K562 (cell line): Measurements from ENCODE around the gene NECTIN4. TPM values are rescaled to one million over a fixed set of nuclear protein-coding genes. Genes with fewer than 3 reads are reported as not detected.

ENCODE experiments used
- ATAC-seq: fragments of 200-7000 bp; cut with Tn5 transposase; 3 replicates; pipeline ENCODE4 v1.9.1; 2020; ENCODE audit warnings: moderate library complexity
- BruUV-seq: library from RNA; stranded (reverse); fragments of 400-500 nt; replicated peaks from 2 replicates; lab custom pipeline; 2021; lab: Mats Ljungman, UMichigan
- CTCF ChIA-PET: fragments of 300-600 bp; formaldehyde crosslinking; extraction: SDS; loops from one replicate; lab custom pipeline; 2021; ENCODE audit warnings: low intra/inter-chr PET ratio; lab: Yijun Ruan, JAX
- POLR2A ChIA-PET: fragments of 300-600, 350-650 bp; sonication (Branson Sonifier 250); formaldehyde crosslinking; extraction: SDS; loops from one replicate; lab custom pipeline; 2021; ENCODE audit warnings: antibody characterized with exemption, inconsistent platforms; lab: Yijun Ruan, JAX
- DNase-seq, 4 experiments: peaks; one replicate each; pipeline versions ENCODE4 v3.0.0 to v3.0.0-alpha.2; 2011 to 2018; ENCODE audit warnings: low spot score in 3 of 4, mixed read lengths in 3 of 4; ENCODE audit errors: extremely low read depth in 1 of 4
- FAIRE-seq: peaks from 2 replicates; lab custom pipeline; 2011; peaks lifted over from hg19 to GRCh38; lab: Jason Lieb, UNC
- H2AFZ ChIP-seq: 2 replicates; pipeline ENCODE4 v1.6.0; 2011; ENCODE audit warnings: low read depth, low read length, control low read depth, inconsistent platforms
- H3K27ac ChIP-seq: fragments of 200-600 bp; 3 replicates; pipeline ENCODE4 v1.8.0; 2011; ENCODE audit warnings: low read depth, mild to moderate bottlenecking, control low read depth, inconsistent platforms, low read length, moderate library complexity, mixed read lengths; ENCODE audit errors: extremely low read depth
- H3K27me3 ChIP-seq, 2 experiments: fragments of 300-600 bp in 1 of 2; 2 replicates in 1 of 2; 3 replicates in 1 of 2; pipeline versions ENCODE4 v1.6.0 to v1.8.0; 2011; ENCODE audit warnings: inconsistent platforms in 2 of 2, low read length in 2 of 2, mild to moderate bottlenecking in 1 of 2, mixed read lengths in 1 of 2, moderate library complexity in 1 of 2; ENCODE audit not compliant: control insufficient read depth in 2 of 2, insufficient read depth in 2 of 2
- H3K36me3 ChIP-seq: fragments of 300-600 bp; 3 replicates; pipeline ENCODE4 v1.8.0; 2011; ENCODE audit warnings: mild to moderate bottlenecking, low read length, inconsistent platforms; ENCODE audit not compliant: control insufficient read depth, insufficient read depth
- H3K4me1 ChIP-seq, 2 experiments: fragments of 200-600 bp in 1 of 2; replicated peaks in 1 of 2; 2 replicates in 1 of 2; 3 replicates in 1 of 2; pipeline versions ENCODE4 v1.5.1 to v1.8.0; 2011; ENCODE audit warnings: inconsistent platforms in 2 of 2, low read length in 2 of 2, mild to moderate bottlenecking in 1 of 2, mixed read lengths in 1 of 2, moderate library complexity in 1 of 2; ENCODE audit not compliant: control insufficient read depth in 2 of 2, insufficient read depth in 2 of 2
- H3K4me2 ChIP-seq: 2 replicates; pipeline ENCODE4 v1.6.1; 2011; ENCODE audit warnings: low read length, control low read depth, inconsistent platforms, mixed read lengths; ENCODE audit not compliant: insufficient read depth
- H3K4me3 ChIP-seq: fragments of 200-600 bp; sonication (generic), shearing (Covaris generic); 2 replicates; pipeline ENCODE4 v1.5.1; 2016; ENCODE audit warnings: control low read depth, inconsistent platforms
- H3K79me2 ChIP-seq: fragments of 200-600 bp; 3 replicates; pipeline ENCODE4 v1.8.0; 2011; ENCODE audit warnings: low read length, inconsistent platforms; ENCODE audit not compliant: control insufficient read depth, insufficient read depth
- H3K9ac ChIP-seq, 2 experiments: 2 replicates each; pipeline versions ENCODE4 v1.6.0 to v1.6.1; 2011; ENCODE audit warnings: low read depth in 2 of 2, low read length in 2 of 2, control low read depth in 1 of 2, inconsistent platforms in 1 of 2, mild to moderate bottlenecking in 1 of 2, mixed read lengths in 1 of 2; ENCODE audit not compliant: insufficient read depth in 1 of 2
- H3K9me1 ChIP-seq: one replicate; pipeline ENCODE4 v1.6.0; 2011; ENCODE audit warnings: inconsistent platforms, mild to moderate bottlenecking, low read length, moderate library complexity; ENCODE audit not compliant: control insufficient read depth, insufficient read depth
- H3K9me3 ChIP-seq: replicated peaks from 2 replicates; pipeline ENCODE4 v1.5.1; 2011; ENCODE audit warnings: low read depth, low read length, inconsistent platforms; ENCODE audit not compliant: control insufficient read depth, insufficient read depth
- H4K20me1 ChIP-seq: replicated peaks from 2 replicates; pipeline ENCODE4 v1.6.1; 2011; ENCODE audit warnings: low read length, inconsistent platforms, mixed read lengths; ENCODE audit not compliant: control insufficient read depth, insufficient read depth
- E2F6 ChIP-seq, 2 experiments: IDR thresholded peaks; 2 replicates each; pipeline ENCODE4 v1.6.1; 2011; ENCODE audit warnings: borderline replicate concordance in 1 of 2, control low read depth in 1 of 2, low read depth in 1 of 2, low read length in 1 of 2, mild to moderate bottlenecking in 1 of 2, mixed read lengths in 1 of 2, moderate library complexity in 1 of 2; ENCODE audit not compliant: insufficient read depth in 1 of 2, insufficient read length in 1 of 2, poor library complexity in 1 of 2, severe bottlenecking in 1 of 2; ENCODE audit errors: extremely low read depth in 1 of 2
- FOXA3 ChIP-seq, 2 experiments: fragments of 450-650 bp in 1 of 2; sonication (generic) in 1 of 2; formaldehyde crosslinking; IDR thresholded peaks in 1 of 2; conservative IDR thresholded peaks in 1 of 2; 2 replicates each; pipeline versions ENCODE4 v1.4.0 to v1.8.0; 2020 to 2022; ENCODE audit warnings: mild to moderate bottlenecking in 2 of 2, missing genetic modification reagents in 1 of 2
- MCM3 ChIP-seq: fragments of 450-650 bp; IDR thresholded peaks from 2 replicates; pipeline ENCODE4 v1.6.1; 2016
- PHB2 ChIP-seq: fragments of 450-650 bp; IDR thresholded peaks from 2 replicates; pipeline ENCODE4 v1.6.1; 2017; ENCODE audit warnings: low read depth
- RBM15 ChIP-seq: fragments of 200-400 bp; formaldehyde crosslinking; IDR thresholded peaks from 2 replicates; pipeline ENCODE4 v1.6.1; 2018; ENCODE audit warnings: mild to moderate bottlenecking, low read length, moderate library complexity; ENCODE audit not compliant: insufficient read depth
- RFX5 ChIP-seq: IDR thresholded peaks from 2 replicates; pipeline ENCODE4 v1.6.1; 2011; ENCODE audit warnings: low read depth, mild to moderate bottlenecking, improper control_type of control experiment, low read length
- ZNF584 ChIP-seq: fragments of 200-800 bp; sonication (Bioruptor generic); IDR thresholded peaks from 2 replicates; pipeline ENCODE4 v1.6.1; 2016; ENCODE audit warnings: low read depth, mild to moderate bottlenecking, missing genetic modification characterization, missing compliant biosample characterization
- ZNF592 ChIP-seq: fragments of 450-650 bp; IDR thresholded peaks from 2 replicates; pipeline ENCODE4 v1.6.1; 2017; ENCODE audit warnings: antibody characterized with exemption, mild to moderate bottlenecking
- WGBS: fragments of 100-300 bp; shearing (Covaris generic); methylation state at CpG from one replicate; pipeline ENCODE4 v1.1.6; 2016; ENCODE audit warnings: low coverage, mixed read lengths; ENCODE audit not compliant: insufficient coverage; ENCODE audit errors: missing lambda C conversion rate; 5-methylcytosine and 5-hydroxymethylcytosine counted together
- in situ Hi-C: fragments of 300-500 bp; cut with MboI; formaldehyde crosslinking; loops from 4 replicates; pipeline ENCODE4 v1.15.0; 2018; ENCODE audit warnings: inconsistent platforms, mixed read lengths
- intact Hi-C: fragments of 100-400 bp; cut with micrococcal nuclease; formaldehyde crosslinking; loops from 2 replicates; pipeline ENCODE4 v1.14.2; 2022
- polyA plus RNA-seq, 8 experiments: library from polyadenylated mRNA; depleted of rRNA in 4 of 8; stranded (reverse) in 5 of 8; unstranded in 3 of 8; fragments of >200 nt; fragmentation: Nextera tagmentation in 2 of 8; fragmentation: Illumina TruSeq in 1 of 8; extraction: Ambion mirVana in 2 of 8; extraction: Trizol in 1 of 8; gene quantifications; 2 replicates each; pipeline versions ENCODE4 v1.2.1 to v1.2.3, GENCODE V29; 2011 to 2014; ENCODE audit warnings: inconsistent platforms in 1 of 8, missing spikeins in 1 of 8
- total RNA-seq, 7 experiments: library from RNA; depleted of rRNA in 6 of 7; stranded (reverse); fragments of >200 nt in 6 of 7; fragmentation: Illumina TruSeq in 2 of 7; extraction: Trizol in 2 of 7; gene quantifications; 2 replicates each; pipeline versions ENCODE4 v1.2.1 to v1.2.3, GENCODE V29; 2011 to 2021; ENCODE audit warnings: low replicate concordance in 1 of 7
- TF ChIP-seq, protein P1 (sequence below), 2 experiments: fragments of 450-650 bp in 1 of 2; IDR thresholded peaks; 2 replicates each; pipeline ENCODE4 v1.6.1; 2011 to 2017; ENCODE audit warnings: low read depth in 2 of 2, antibody characterized with exemption in 1 of 2, borderline replicate concordance in 1 of 2, low read length in 1 of 2, mild to moderate bottlenecking in 1 of 2, mixed read lengths in 1 of 2; ENCODE audit not compliant: control insufficient read depth in 1 of 2

The NECTIN4 gene
- total and polyA plus RNA-seq, 9 of the 15 experiments (the other 6 are each of a cell fraction or from before 2014, with no cell fraction given) = 0.01 to 0.09 TPM; not detected in 7

DNA sequence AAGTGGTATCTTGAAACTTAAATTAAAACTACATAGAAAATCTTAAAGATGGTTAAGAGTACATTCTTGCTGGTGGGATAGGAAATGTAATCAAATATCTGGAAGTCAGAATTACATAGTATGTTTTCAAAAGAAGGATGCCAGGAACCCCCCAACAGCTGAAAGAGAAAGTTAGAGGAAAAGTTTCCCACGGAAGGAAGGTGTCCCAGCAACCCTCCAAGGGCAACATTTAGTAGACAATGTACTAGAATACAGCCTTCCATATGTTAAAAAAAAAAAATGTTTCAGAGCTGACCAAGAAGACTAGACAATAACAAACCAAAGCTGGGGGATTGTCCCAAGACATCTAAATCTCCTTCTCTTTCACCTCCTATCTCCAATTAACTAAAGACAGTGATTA is 40.9 kb upstream of the NECTIN4 start (continued):
- TF ChIP-seq E2F6 (IDR thresholded peaks at IDR 0.05; ENCODE audit: borderline replicate concordance in 1 of 2, extremely low read depth in 1 of 2, insufficient read depth in 1 of 2, insufficient read length in 1 of 2, low read depth in 1 of 2, low read length in 1 of 2, poor library complexity in 1 of 2, severe bottlenecking in 1 of 2) = no peak
- no peak for TF ChIP-seq ZNF584
- TF ChIP-seq, all 486 proteins: peak for 0

DNA sequence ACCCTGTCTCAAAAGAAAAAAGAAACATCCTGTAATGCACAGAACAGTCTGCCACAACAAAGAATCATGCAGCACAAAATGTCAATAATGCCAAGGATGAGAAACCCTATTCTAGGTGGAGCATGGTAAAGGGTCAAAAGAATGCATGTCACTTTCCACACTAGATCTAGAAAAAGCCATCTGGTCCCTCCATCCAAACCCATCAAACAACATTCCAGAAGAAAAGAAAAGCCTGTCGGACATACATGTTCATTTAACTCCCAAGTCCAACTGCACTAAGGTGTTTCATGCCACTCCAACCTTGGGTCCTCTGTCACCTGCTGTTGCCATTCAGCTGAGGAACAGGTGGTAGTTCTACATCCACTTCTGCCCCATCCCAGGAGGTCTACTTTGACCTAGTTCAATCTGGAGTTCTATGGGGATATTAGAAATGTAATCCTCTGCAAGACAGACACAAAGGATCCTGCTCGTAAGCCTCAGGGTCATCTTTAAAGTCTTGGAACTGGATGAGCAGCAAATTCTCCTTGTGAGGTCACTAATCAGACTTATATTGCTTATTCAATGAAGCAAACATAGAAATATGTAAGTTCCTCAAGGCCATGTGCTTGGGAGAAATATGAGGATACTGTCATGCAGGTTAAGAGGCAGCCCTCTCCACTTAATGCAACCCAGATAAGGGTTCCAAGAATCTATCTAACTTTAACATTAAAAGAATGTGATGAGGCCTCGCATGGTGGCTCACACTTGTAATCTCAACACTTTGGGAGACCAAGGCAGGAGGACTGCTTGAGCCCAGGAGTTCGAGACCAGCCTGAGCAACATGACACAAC is 39.4 kb upstream of the NECTIN4 start:
- no peak overlapping the region for H2AFZ ChIP-seq
- peaks cover 3% of the 10 kb centered on the region; the same call in 1 of the 2 replicates for H4K20me1 ChIP-seq
- DNase-seq (peak in 1 of 4 experiments; percentile 15), FAIRE-seq (no peak), ATAC-seq (no peak)
- in situ Hi-C loops = no loop called here
- no peak overlapping the region; a peak in 1 of 4 replicates for H3K9ac ChIP-seq
- intact Hi-C loops = no loop called here
- H3K27me3 ChIP-seq = no peaks in the 10 kb centered on the region
- peaks cover 52% of the 10 kb centered on the region for H3K79me2 ChIP-seq
- ChIA-PET POLR2A (interaction anchor here (0.6 to 3.1 kb wide), 4 partner anchors 11 to 1040 kb away, joined by 3 to 39 read pairs (median 6); partner anchors contain the start of genes NIT1 and PFDN2), CTCF (no interaction called here)
- BruUV-seq = no TSS peak
- H3K9me1 ChIP-seq = no peaks in the 10 kb centered on the region
- no peak overlapping the region for H3K4me3 ChIP-seq
- H3K4me2 ChIP-seq = no peak overlapping the region
- WGBS = 62% methylated on average over 4 of the region's 4 CpGs
- no peaks in the 10 kb centered on the region for H3K9me3 ChIP-seq
- peaks cover 60% of the 10 kb centered on the region for H3K36me3 ChIP-seq
- H3K27ac ChIP-seq = no peak overlapping the region
- peaks cover 3 to 15% of the 10 kb centered on the region in 2 experiments; a peak in 3 of 5 replicates for H3K4me1 ChIP-seq
- no peak for TF ChIP-seq PHB2
- TF ChIP-seq, protein P1, sequence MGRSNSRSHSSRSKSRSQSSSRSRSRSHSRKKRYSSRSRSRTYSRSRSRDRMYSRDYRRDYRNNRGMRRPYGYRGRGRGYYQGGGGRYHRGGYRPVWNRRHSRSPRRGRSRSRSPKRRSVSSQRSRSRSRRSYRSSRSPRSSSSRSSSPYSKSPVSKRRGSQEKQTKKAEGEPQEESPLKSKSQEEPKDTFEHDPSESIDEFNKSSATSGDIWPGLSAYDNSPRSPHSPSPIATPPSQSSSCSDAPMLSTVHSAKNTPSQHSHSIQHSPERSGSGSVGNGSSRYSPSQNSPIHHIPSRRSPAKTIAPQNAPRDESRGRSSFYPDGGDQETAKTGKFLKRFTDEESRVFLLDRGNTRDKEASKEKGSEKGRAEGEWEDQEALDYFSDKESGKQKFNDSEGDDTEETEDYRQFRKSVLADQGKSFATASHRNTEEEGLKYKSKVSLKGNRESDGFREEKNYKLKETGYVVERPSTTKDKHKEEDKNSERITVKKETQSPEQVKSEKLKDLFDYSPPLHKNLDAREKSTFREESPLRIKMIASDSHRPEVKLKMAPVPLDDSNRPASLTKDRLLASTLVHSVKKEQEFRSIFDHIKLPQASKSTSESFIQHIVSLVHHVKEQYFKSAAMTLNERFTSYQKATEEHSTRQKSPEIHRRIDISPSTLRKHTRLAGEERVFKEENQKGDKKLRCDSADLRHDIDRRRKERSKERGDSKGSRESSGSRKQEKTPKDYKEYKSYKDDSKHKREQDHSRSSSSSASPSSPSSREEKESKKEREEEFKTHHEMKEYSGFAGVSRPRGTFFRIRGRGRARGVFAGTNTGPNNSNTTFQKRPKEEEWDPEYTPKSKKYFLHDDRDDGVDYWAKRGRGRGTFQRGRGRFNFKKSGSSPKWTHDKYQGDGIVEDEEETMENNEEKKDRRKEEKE (IDR thresholded peaks at IDR 0.05; ENCODE audit: borderline replicate concordance in 1 of 2, control insufficient read depth in 1 of 2, low read depth in 2 of 2, low read length in 1 of 2) = no peak
- no peak for TF ChIP-seq FOXA3 (CRISPR knock-in tag; conservative IDR thresholded peaks at IDR 0.05 in 1 of 2, IDR thresholded peaks at IDR 0.05 in 1 of 2)
- TF ChIP-seq RFX5 = no peak
- TF ChIP-seq ZNF592 = no peak
- no peak for TF ChIP-seq RBM15
- TF ChIP-seq MCM3 = no peak
